Activated T-cell treated with anti-CD3 and anti-CD28 coated beads, Interleukin-2, amount 50 U/mL, for 4 hours (primary cell): ENCODE results near the gene ZNRF1. TPM values are rescaled to one million over a fixed set of nuclear protein-coding genes. Genes with fewer than 3 reads are reported as not detected.
A peak's percentile ranks its signal among the peaks of the same experiment; 100 is the strongest.
"Not testable (repeated sequence)": the region's sequence is repeated elsewhere in the genome, so short reads cannot be mapped to it uniquely, and the experiment has no call there.

ENCODE experiments used
- ATAC-seq, 2 donors: fragments of 200-7000 bp; cut with Tn5 transposase; one replicate each; pipeline ENCODE4 v1.10.0; 2021
- DNase-seq: peaks from one replicate; pipeline ENCODE4 v3.0.0-alpha.2; 2020
- H3K27me3 Mint-ChIP-seq: one replicate; pipeline ENCODE4 v1.8.0; 2021; ENCODE audit warnings: low read depth, mixed read lengths
- H3K36me3 Mint-ChIP-seq: one replicate; pipeline ENCODE4 v1.8.0; 2022; ENCODE audit warnings: mixed read lengths; ENCODE audit not compliant: insufficient read depth
- H3K4me1 Mint-ChIP-seq: one replicate; pipeline ENCODE4 v1.8.0; 2021; ENCODE audit warnings: low read depth, mixed read lengths
- H3K4me3 Mint-ChIP-seq: one replicate; pipeline ENCODE4 v1.8.0; 2021; ENCODE audit warnings: mild to moderate bottlenecking, moderate library complexity, mixed read lengths
- H3K9me3 Mint-ChIP-seq: one replicate; pipeline ENCODE4 v1.8.0; 2021; ENCODE audit warnings: mixed read lengths
- total RNA-seq, 3 donors: library from RNA; stranded (reverse); gene quantifications; one replicate each; pipeline ENCODE4 v1.2.1, GENCODE V29; 2021

Gene ZNRF1
- total RNA-seq, 3 donors from 2014 or later, result 18.8 to 30.5 (median 25.0) TPM

DNA sequence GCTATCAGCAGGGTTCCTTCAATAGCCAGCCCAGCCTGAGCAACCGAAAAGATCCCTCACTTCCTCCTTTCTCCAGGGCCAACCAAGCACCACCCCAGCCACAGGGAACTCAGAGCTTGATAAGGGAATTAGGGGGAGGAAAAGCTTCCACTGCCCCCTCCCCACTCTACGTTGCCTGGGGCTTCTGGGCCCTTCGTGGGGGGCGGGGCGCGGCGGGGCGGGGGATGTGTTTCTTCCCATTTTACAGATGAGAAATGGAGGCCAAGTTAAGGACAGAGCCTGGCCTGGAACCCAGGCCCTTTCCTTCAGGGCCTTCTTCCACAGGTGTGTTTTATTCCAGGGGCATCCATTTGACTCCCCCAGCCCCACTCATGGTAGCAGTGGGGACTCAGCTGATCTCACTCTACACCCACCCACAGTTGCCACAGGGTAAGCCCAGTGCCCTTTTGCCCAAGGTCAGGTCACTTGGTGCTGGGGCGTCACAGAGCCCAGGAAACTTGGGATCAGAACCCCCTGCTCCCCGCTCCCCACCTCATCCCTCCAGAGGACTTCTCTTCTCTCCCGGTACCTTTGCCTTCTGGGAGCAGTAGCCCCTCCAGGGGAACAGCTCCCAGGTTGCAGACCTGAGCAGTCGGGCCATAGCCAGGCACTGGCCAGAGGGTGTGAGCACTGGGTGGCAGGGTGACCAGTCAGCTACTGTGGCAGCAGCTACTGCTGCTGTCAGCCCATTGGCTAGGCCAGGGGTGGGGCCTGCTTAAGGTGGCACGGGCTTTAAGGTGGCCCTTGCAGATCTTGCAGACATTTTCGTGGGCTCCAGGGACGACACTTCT lies 117.5 kb downstream of the ZNRF1 start, which contains the start of gene LDHD:
Gene LDHD (minus strand): TSS at position 700 of the 830 bp plus-strand sequence. CDS start 60 bp downstream, at position 640.
- H3K36me3 Mint-ChIP-seq, result no peaks in the 10 kb centered on the region
- peaks cover 4% of the 10 kb centered on the region for H3K4me1 Mint-ChIP-seq
- H3K9me3 Mint-ChIP-seq, result peaks cover 2% of the 10 kb centered on the region
- peaks cover 19% of the 10 kb centered on the region for H3K27me3 Mint-ChIP-seq
- peak; percentile 68 to 79 for ATAC-seq
- H3K4me3 Mint-ChIP-seq, result no peak within 1 kb of the TSS
- DNase-seq, result no peak

DNA sequence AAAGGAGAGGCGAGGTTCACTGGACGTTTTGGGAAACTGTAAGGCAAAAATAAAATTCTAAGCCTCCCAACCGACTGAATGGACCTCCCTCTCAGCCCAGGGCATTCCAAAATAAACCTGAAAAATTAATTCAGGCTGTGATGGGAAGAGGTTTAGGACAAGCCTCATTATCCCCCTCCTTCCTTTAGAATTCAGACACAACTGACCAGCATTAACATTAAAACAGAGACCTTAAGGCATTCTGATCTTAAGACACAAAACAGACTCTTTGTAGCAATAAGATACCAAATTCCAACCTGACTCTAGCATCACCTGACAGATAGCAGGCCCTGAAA lies 118.1 kb downstream of the ZNRF1 start:
- H3K4me1 Mint-ChIP-seq, result peaks cover 3% of the 10 kb centered on the region
- no peak overlapping the region for H3K4me3 Mint-ChIP-seq
- no peak for DNase-seq
- no peak for ATAC-seq
- no peaks in the 10 kb centered on the region for H3K36me3 Mint-ChIP-seq
- H3K9me3 Mint-ChIP-seq, result peaks cover 4% of the 10 kb centered on the region
- peaks cover 13% of the 10 kb centered on the region for H3K27me3 Mint-ChIP-seq

DNA sequence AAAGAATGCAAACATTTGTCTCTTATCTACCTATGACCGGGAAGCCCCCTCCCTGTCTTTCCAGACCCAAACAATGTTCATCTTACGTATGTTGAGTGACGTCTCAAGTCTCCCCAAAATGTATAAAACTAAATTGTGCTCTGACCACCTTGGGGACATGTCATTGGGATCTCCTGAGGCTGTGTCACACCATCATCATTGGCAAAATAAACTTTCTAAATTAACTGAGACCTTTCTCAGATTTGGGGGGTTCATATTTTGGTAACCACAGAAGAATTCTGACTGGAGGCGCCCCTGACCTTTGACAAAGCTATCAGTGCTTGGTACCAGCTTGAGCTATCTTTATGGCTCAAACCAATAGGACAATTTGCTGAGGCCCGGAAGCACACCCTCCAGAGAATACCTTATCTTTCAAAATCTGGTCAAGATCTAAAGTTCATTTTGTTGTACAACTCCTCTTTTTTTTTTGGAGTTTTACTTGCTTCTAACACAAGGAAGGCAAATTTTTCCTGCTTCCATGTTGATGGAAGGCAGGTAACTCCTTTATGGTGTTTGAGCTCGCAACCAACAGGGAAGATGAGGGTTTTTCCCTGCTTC lies 120.2 kb downstream of the ZNRF1 start:
- ATAC-seq (no peak), DNase-seq (no peak)
- no peak overlapping the region for H3K4me3 Mint-ChIP-seq
- no peaks in the 10 kb centered on the region for H3K36me3 Mint-ChIP-seq
- H3K27me3 Mint-ChIP-seq, result no peaks in the 10 kb centered on the region
- peaks cover 2% of the 10 kb centered on the region for H3K4me1 Mint-ChIP-seq
- peaks cover 13% of the 10 kb centered on the region for H3K9me3 Mint-ChIP-seq

DNA sequence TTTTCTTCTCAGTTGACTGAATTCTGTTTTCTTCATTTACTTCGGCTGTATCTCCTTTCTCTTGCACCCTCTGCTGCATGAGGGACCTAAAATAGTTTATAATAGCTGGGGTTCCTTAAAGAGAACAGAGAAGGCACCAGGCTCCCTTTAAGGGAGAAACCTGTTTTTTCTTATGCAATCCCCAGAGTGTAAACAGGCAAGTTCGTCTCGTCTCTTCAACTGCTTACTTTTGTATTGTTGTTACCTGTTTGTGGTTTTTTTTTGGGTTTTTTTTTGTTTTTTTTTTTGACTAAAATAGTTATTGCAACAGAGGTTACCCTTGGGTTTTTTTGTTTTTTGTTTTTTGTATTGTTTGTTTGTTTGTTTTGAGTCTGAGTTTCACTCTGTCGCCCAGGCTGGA lies 121.4 kb downstream of the ZNRF1 start:
- peaks cover 2% of the 10 kb centered on the region for H3K4me1 Mint-ChIP-seq
- H3K4me3 Mint-ChIP-seq, result no peak overlapping the region
- no peak for ATAC-seq
- H3K36me3 Mint-ChIP-seq, result no peaks in the 10 kb centered on the region
- no peak for DNase-seq
- H3K9me3 Mint-ChIP-seq, result peaks cover 13% of the 10 kb centered on the region
- no peaks in the 10 kb centered on the region for H3K27me3 Mint-ChIP-seq

DNA sequence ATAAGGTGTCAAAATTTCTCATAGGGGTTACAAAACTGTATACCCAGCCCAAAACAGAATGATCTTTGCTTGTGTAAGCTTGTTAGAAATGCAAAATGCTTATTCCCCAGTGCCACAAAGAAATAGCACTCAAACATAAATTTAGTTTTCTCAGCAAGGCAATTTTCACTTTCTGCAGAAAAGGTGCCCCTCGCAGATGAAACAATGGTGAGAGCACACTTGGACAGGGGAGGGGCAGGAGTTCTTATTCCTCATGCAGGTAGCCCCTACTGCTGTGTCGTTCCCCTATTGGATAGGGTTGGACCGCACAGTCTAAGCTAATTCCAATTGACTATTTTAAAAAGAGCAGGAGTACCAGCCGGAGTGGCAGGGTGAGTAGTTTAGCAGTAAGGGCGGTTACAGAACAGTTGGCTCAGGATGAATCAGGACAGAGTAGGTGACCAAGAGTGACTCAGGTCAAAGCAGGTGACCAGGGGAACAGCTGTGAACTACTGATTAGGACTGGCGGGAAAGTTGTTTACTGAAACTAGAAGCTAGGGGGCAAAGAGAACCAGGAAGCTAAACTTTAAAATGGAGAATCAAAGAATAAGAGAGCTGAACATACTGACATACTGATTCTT lies 123.2 kb downstream of the ZNRF1 start:
- H3K9me3 Mint-ChIP-seq, result peaks cover 13% of the 10 kb centered on the region
- no peak overlapping the region for H3K4me3 Mint-ChIP-seq
- no peaks in the 10 kb centered on the region for H3K27me3 Mint-ChIP-seq
- H3K4me1 Mint-ChIP-seq, result no peaks in the 10 kb centered on the region
- H3K36me3 Mint-ChIP-seq, result no peaks in the 10 kb centered on the region
- DNase-seq, result no peak
- ATAC-seq, result no peak

DNA sequence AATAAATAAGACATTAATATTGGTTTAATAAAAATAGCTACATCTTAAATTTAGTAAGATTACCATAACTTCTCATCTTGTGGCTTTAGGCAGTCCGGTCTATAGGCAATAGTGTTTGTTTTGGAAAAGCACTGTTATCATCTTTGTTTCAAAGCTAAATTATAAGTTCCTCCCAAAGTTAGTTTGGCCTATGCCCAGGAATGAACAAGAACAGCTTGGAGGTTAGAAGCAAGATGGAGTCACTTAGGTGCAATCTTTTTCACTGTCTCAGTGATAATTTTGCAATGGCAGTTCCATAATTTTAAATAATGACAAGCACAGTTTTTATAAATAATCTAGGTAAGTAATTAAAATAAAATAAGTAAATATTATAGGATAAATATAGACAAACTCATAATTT lies 123.8 kb downstream of the ZNRF1 start:
- no peak for ATAC-seq
- DNase-seq, result no peak
- Mint-ChIP-seq H3K9me3 (peaks cover 16% of the 10 kb centered on the region), H3K4me3 (no peak overlapping the region), H3K4me1 (no peaks in the 10 kb centered on the region), H3K27me3 (no peaks in the 10 kb centered on the region), H3K36me3 (no peaks in the 10 kb centered on the region)

DNA sequence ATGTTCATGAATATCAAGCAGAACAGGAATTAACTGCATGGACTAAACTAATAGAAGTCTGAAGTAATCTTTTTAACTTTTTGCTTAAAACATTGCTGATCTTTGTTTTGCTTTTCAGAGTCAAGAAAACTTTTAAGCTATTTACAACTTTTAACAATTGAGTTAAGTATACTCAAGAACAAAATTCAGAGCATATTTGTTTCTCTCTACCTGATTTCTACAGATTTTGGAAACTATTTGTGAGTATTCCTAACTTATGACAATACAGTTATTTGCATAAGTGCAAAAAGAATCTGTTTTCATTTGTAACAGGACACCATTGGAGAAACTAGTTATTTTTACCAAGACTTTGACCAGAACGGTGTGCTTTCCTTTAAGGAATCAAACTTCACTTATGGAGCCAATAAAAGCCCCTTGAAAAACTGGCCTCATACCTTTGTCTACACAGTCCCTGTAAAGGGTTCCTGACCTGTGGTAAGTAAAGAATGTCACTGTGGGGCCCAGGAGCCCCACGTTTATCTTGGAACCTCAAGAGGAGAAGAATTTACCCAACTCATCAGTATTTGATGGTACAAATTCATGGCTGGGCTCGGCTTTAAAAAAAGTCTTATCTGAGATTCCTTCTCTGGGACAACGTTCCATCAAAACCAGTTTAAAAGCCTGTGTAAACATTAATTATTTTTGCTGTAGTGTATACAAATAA lies 129.0 kb downstream of the ZNRF1 start:
- peaks cover 8% of the 10 kb centered on the region for H3K9me3 Mint-ChIP-seq
- no peaks in the 10 kb centered on the region for H3K27me3 Mint-ChIP-seq
- H3K4me3 Mint-ChIP-seq, result no peak overlapping the region
- peaks cover 13% of the 10 kb centered on the region for H3K4me1 Mint-ChIP-seq
- ATAC-seq (no peak), DNase-seq (no peak)
- peaks cover 2% of the 10 kb centered on the region for H3K36me3 Mint-ChIP-seq

DNA sequence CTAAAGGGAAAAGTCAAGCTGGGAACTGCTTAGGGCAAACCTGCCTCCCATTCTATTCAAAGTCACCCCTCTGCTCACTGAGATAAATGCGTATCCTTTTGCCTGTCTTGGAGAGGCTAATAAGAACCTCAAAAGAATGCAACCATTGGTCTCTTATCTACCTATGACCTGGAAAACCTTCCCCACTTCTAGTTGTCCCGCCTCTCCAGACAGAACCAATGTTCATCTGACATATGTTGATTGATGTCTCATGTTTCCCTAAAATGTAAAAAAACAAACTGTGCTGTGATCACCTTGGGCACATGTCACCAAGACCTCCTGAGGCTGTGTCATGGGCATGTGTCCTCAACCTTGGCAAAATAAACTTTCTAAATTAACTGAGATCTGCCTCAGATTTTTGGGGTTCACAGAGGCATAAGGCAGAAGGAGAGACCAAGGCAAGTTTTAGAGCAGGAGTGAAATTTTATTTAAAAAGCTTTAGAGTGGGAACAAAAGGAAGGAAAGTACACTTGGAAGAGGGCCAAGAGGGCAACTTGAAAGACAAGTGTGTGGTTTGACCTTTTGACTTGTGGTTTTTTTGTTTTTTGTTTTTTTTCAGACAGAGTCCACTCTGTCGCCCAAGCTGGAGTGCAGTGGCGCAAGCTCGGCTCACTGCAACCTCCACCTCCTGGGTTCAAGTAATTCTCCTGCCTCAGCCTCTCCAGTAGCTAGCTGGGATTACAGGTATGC lies 130.8 kb downstream of the ZNRF1 start:
- not testable (repeated sequence) for DNase-seq, H3K36me3 Mint-ChIP-seq, H3K4me3 Mint-ChIP-seq, H3K9me3 Mint-ChIP-seq, ATAC-seq, H3K27me3 Mint-ChIP-seq
- peaks cover 13% of the 10 kb centered on the region for H3K4me1 Mint-ChIP-seq

DNA sequence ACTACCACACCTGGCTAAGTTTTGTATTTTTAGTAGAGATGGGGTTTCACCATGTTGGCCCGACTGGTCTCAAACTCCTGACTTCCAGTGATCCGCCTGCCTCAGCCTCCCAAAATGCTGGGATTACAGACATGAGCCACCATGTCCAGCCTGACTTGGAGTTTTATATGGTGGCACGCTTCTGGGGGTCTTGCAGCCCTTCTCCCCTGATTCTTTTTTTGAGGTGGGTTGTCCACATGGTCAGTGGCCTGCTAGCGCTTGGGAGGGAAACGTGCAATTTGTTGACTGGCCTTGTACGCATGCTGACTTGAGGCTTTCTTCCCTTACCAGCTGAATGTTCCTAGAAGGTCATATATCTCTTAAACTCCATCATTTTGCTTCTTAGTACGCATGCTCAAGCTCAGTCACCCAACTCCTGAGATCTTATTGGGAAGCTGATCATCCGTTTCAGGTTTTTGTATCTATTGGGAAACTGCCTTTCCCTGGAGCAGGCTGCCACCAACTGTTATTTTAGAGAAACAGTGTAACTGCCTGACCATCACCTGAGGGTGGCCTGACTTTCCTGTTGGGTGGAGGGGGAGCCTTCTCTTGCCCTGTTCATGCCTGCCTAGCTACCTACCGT lies 131.4 kb downstream of the ZNRF1 start:
- Mint-ChIP-seq H3K27me3 (no peaks in the 10 kb centered on the region), H3K9me3 (peaks cover 8% of the 10 kb centered on the region), H3K36me3 (peaks cover 2% of the 10 kb centered on the region), H3K4me1 (peaks cover 13% of the 10 kb centered on the region), H3K4me3 (no peak overlapping the region)
- DNase-seq (no peak), ATAC-seq (no peak)

DNA sequence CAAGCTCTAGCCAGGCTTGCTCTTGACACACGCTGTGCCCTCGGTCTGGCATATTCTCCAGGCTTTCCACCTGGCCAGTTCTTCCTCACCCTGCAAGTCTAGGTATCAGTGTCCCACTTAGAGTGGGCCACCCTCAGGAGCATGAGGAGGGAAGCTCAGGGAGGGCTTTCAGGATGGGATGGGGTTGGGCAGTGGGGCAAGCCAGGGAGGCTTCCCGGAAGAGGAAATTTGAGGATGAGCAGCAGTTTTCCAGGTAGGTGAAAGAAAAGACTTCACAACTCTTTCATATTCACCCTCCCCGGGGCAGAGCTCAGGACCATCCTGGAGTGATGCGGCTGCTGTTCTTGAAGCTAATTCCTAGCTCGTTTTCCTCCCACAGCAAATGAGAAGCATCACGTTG lies 132.3 kb downstream of the ZNRF1 start:
- H3K4me1 Mint-ChIP-seq, result peaks cover 13% of the 10 kb centered on the region
- H3K9me3 Mint-ChIP-seq, result peaks cover 8% of the 10 kb centered on the region
- H3K4me3 Mint-ChIP-seq, result no peak overlapping the region
- DNase-seq (no peak), ATAC-seq (no peak)
- H3K36me3 Mint-ChIP-seq, result peaks cover 2% of the 10 kb centered on the region
- no peaks in the 10 kb centered on the region for H3K27me3 Mint-ChIP-seq

DNA sequence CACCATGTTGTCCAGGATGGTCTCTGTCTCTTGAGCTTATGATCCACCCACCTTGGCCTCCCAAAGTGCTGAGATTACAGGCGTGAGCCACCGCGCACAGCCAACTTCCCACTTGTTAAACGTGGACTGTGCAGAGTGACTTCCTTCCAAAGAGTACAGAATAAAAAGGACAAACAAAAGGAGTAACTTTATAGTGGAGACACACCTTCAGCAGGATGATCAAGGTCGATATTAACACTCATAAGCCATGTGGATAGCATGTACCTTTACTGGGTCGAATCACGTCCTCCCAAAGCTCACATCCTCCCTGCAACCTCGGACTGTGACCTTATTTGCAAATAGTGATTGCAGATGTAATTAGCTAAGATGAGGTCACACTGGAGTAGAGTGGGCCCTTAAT lies 139.4 kb downstream of the ZNRF1 start:
- Mint-ChIP-seq H3K27me3 (peaks cover 4% of the 10 kb centered on the region), H3K4me3 (no peak overlapping the region), H3K36me3 (no peaks in the 10 kb centered on the region), H3K4me1 (peaks cover 7% of the 10 kb centered on the region), H3K9me3 (no peaks in the 10 kb centered on the region)
- DNase-seq (no peak), ATAC-seq (no peak)

DNA sequence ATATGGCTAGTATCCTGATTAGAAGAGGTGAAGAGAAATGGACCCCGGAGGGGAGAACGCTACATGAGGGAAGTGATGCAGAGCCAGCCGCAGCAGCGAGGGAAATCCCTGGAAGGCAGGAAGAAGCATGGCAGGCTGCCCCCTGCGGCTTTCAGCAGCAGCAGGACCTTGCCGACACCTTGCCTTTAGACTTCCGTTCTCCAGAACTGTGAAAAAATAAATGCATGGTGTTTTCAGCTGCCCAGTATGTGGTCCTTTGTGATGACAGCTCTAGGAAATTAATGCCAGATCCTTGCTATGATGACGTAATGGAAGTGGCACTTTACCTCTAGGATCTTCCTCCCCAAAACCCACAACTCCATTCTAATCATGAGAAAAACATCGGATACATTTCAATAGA lies 139.8 kb downstream of the ZNRF1 start:
- peaks cover 4% of the 10 kb centered on the region for H3K27me3 Mint-ChIP-seq
- peaks cover 7% of the 10 kb centered on the region for H3K4me1 Mint-ChIP-seq
- no peaks in the 10 kb centered on the region for H3K36me3 Mint-ChIP-seq
- no peak for DNase-seq
- no peak overlapping the region for H3K4me3 Mint-ChIP-seq
- no peaks in the 10 kb centered on the region for H3K9me3 Mint-ChIP-seq
- ATAC-seq, result no peak

DNA sequence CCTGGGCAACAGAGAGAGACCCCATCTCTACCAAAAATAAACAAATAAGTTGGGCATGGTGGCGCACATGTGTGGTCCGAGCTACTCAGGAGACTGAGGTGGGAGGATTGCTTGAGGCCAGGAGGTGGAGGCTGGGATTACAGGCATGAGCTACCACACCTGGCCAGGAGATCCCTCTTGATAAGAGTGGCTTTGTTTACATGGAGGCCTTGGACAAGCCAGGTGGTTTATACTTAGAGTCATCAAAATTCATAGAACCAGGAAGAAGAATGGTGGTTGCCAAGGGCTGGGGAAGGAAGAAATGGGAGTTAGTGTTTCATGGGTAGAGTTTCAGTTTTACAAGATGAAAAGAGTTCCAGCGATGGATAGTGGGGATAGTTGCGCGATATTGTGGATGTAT lies 140.7 kb downstream of the ZNRF1 start:
- Mint-ChIP-seq H3K9me3 (no peaks in the 10 kb centered on the region), H3K4me1 (peaks cover 7% of the 10 kb centered on the region), H3K4me3 (no peak overlapping the region), H3K27me3 (peaks cover 4% of the 10 kb centered on the region), H3K36me3 (no peaks in the 10 kb centered on the region)
- no peak for ATAC-seq
- no peak for DNase-seq
